ENCODE results near the gene SLMAP.

SLMAP gene

DNA sequence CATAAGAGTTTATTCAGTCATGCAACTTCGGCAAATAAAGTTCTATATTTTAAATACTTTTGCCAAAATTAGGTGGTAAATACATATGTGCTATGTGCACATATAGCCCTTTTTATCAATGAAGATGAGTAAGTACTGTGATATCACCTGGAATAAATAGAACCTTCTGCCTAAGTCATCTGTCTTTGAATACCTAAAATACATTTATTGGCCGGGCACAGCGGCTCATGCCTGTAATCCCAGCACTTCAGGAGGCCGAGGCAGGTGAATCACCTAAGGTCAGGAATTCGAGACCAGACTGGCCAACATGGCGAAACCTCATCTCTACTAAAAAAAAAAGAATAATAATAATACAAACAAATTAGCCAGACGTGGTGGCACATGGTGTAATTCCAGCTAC lies 178.3 kb downstream of the SLMAP start:
- Histone ChIP-seq H3K4me3 (ENCODE audit: low read depth, low read length) (no peak overlapping the region), H3K36me3 (ENCODE audit: control insufficient read depth, insufficient read depth, low read length) (no peaks in the 10 kb centered on the region), H3K4me1 (no peaks in the 10 kb centered on the region), H3K4me2 (ENCODE audit: low read length) (no peak overlapping the region), H3K27me3 (ENCODE audit: control insufficient read depth, insufficient read depth, low read length) (no peaks in the 10 kb centered on the region), H3K9me3 (ENCODE audit: control insufficient read depth, low read length) (no peaks in the 10 kb centered on the region), H3K9ac (no peak overlapping the region), H3K79me2 (no peaks in the 10 kb centered on the region), H2AFZ (no peak overlapping the region), H3K27ac (no peak overlapping the region)
- TF ChIP-seq CTCF (IDR thresholded peaks at IDR 0.05) = no peak

DNA sequence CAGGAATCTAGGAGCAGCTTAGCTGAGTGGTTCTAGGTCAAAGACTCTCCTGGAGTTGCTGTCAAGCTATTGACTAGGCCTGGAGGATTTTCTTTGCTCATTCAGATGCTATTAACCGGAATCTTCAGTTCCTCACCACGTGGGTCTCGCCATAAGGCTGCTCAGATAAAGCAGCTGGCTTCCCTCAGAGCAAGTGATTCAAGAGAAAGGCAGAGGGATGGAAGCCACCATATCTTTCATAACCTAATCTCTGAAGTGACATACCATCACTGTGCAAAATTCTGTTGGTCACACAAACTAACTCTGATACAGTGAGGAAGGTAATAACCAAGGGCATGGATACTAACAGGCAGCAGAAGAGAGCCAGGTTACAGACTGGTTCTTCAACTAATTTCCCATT lies 179.4 kb downstream of the SLMAP start:
- no peaks in the 10 kb centered on the region for H3K79me2 ChIP-seq
- no peak overlapping the region for H3K9ac ChIP-seq
- H3K27ac ChIP-seq = no peak overlapping the region
- no peaks in the 10 kb centered on the region for H3K9me3 ChIP-seq (ENCODE audit: control insufficient read depth, low read length)
- no peaks in the 10 kb centered on the region for H3K27me3 ChIP-seq (ENCODE audit: control insufficient read depth, insufficient read depth, low read length)
- H3K4me3 ChIP-seq (ENCODE audit: low read depth, low read length) = no peak overlapping the region
- H2AFZ ChIP-seq = no peak overlapping the region
- no peak for TF ChIP-seq CTCF (IDR thresholded peaks at IDR 0.05)
- no peaks in the 10 kb centered on the region for H3K36me3 ChIP-seq (ENCODE audit: control insufficient read depth, insufficient read depth, low read length)
- no peak overlapping the region for H3K4me2 ChIP-seq (ENCODE audit: low read length)
- H3K4me1 ChIP-seq = no peaks in the 10 kb centered on the region

GRCh38 chr3:57937092-57937491 lies 181.0 kb downstream of the SLMAP start:
- H3K36me3 ChIP-seq (ENCODE audit: control insufficient read depth, insufficient read depth, low read length) = no peaks in the 10 kb centered on the region
- no peaks in the 10 kb centered on the region for H3K4me1 ChIP-seq
- no peaks in the 10 kb centered on the region for H3K9me3 ChIP-seq (ENCODE audit: control insufficient read depth, low read length)
- H3K79me2 ChIP-seq = no peaks in the 10 kb centered on the region
- H3K9ac ChIP-seq = no peak overlapping the region
- no peaks in the 10 kb centered on the region for H3K27me3 ChIP-seq (ENCODE audit: control insufficient read depth, insufficient read depth, low read length)
- no peak for TF ChIP-seq CTCF (IDR thresholded peaks at IDR 0.05)
- no peak overlapping the region for H3K4me3 ChIP-seq (ENCODE audit: low read depth, low read length)
- H2AFZ ChIP-seq = no peak overlapping the region
- no peak overlapping the region for H3K27ac ChIP-seq
- H3K4me2 ChIP-seq (ENCODE audit: low read length) = no peak overlapping the region

- TF ChIP-seq CTCF (IDR thresholded peaks at IDR 0.05) = no peak
- Histone ChIP-seq H3K79me2 (no peaks in the 10 kb centered on the region), H2AFZ (no peak overlapping the region), H3K27me3 (ENCODE audit: control insufficient read depth, insufficient read depth, low read length) (no peaks in the 10 kb centered on the region), H3K27ac (no peak overlapping the region), H3K4me3 (ENCODE audit: low read depth, low read length) (no peak overlapping the region), H3K36me3 (ENCODE audit: control insufficient read depth, insufficient read depth, low read length) (no peaks in the 10 kb centered on the region), H3K9ac (no peak overlapping the region), H3K9me3 (ENCODE audit: control insufficient read depth, low read length) (no peaks in the 10 kb centered on the region), H3K4me1 (peaks cover 10% of the 10 kb centered on the region), H3K4me2 (ENCODE audit: low read length) (no peak overlapping the region)
Observed at GRCh38 chr3:57939775-57940174, 183.7 kb downstream of the SLMAP start.

GRCh38 chr3:57942388-57942787 lies 186.3 kb downstream of the SLMAP start:
- H3K9ac ChIP-seq = no peak overlapping the region
- no peak overlapping the region for H3K27ac ChIP-seq
- no peaks in the 10 kb centered on the region for H3K9me3 ChIP-seq (ENCODE audit: control insufficient read depth, low read length)

More at GRCh38 chr3:57942388-57942787, 186.3 kb downstream of the SLMAP start:
- Histone ChIP-seq H2AFZ (no peak overlapping the region), H3K27me3 (ENCODE audit: control insufficient read depth, insufficient read depth, low read length) (no peaks in the 10 kb centered on the region), H3K36me3 (ENCODE audit: control insufficient read depth, insufficient read depth, low read length) (no peaks in the 10 kb centered on the region), H3K79me2 (no peaks in the 10 kb centered on the region), H3K4me1 (peaks cover 12% of the 10 kb centered on the region), H3K4me3 (ENCODE audit: low read depth, low read length) (no peak overlapping the region), H3K4me2 (ENCODE audit: low read length) (no peak overlapping the region)
- no peak for TF ChIP-seq CTCF (IDR thresholded peaks at IDR 0.05)
